Activated T-cell treated with anti-CD3 and anti-CD28 coated beads, Interleukin-2, amount 50 U/mL, for 72 hours (primary cell): ENCODE measurements around the gene GMPR2. TPM values are rescaled to one million over a fixed set of nuclear protein-coding genes. Genes with fewer than 3 reads are reported as not detected.
A peak's percentile ranks its signal among the peaks of the same experiment; 100 is the strongest.
"Not testable (repeated sequence)": the region's sequence is repeated elsewhere in the genome, so short reads cannot be mapped to it uniquely, and the experiment has no call there.

Source experiments
- ATAC-seq, 2 donors: fragments of 150-1000 bp; cut with Tn5 transposase; replicated peaks in 1 of 2; 2 replicates each; pipeline ENCODE4 v1.10.0; 2021; ENCODE audit warnings: moderate library complexity in 2 of 2, mild to moderate bottlenecking in 1 of 2
- DNase-seq, 2 donors: peaks; one replicate each; pipeline ENCODE4 v3.0.0; 2021 to 2022; ENCODE audit warnings: mixed read lengths in 1 of 2
- H3K27ac Mint-ChIP-seq: one replicate; pipeline ENCODE4 v1.8.0; 2022; ENCODE audit warnings: mild to moderate bottlenecking, moderate library complexity, mixed read lengths
- H3K27me3 Mint-ChIP-seq: one replicate; pipeline ENCODE4 v1.8.0; 2022; ENCODE audit warnings: low read depth, mixed read lengths
- H3K36me3 Mint-ChIP-seq, 2 donors: one replicate each; pipeline ENCODE4 v1.8.0; 2022; ENCODE audit warnings: mixed read lengths in 2 of 2, mild to moderate bottlenecking in 1 of 2; ENCODE audit not compliant: insufficient read depth in 2 of 2
- H3K4me1 Mint-ChIP-seq: one replicate; pipeline ENCODE4 v1.8.0; 2022; ENCODE audit warnings: low read depth, mixed read lengths
- H3K4me3 Mint-ChIP-seq, 2 donors: one replicate each; pipeline ENCODE4 v1.8.0; 2022; ENCODE audit warnings: mild to moderate bottlenecking in 2 of 2, mixed read lengths in 2 of 2, moderate library complexity in 2 of 2
- H3K9me3 Mint-ChIP-seq, 2 donors: one replicate each; pipeline ENCODE4 v1.8.0; 2022; ENCODE audit warnings: mixed read lengths in 2 of 2
- total RNA-seq, 2 donors: library from RNA; stranded (reverse); gene quantifications; one replicate each; pipeline ENCODE4 v1.2.3, GENCODE V29; 2022

Gene GMPR2
- total RNA-seq, 2 donors from 2014 or later: 67.5 to 75.5 TPM

GRCh38 chr14:24194186-24194872 is 38.4 kb upstream of the GMPR2 start:
- H3K9me3 Mint-ChIP-seq: no peaks in the 10 kb centered on the region
- H3K4me1 Mint-ChIP-seq: peaks cover 70% of the 10 kb centered on the region
- peak overlapping the region; percentile 95 to 97 for H3K4me3 Mint-ChIP-seq
- ATAC-seq (no peak), DNase-seq (no peak)
- no peaks in the 10 kb centered on the region for H3K27me3 Mint-ChIP-seq
- H3K27ac Mint-ChIP-seq: peak overlapping the region; percentile 92
- peaks cover 9 to 27% of the 10 kb centered on the region in 2 donors for H3K36me3 Mint-ChIP-seq

GRCh38 chr14:24194873-24195185 is 37.9 kb upstream of the GMPR2 start:
- Mint-ChIP-seq H3K9me3 (no peaks in the 10 kb centered on the region), H3K4me1 (peaks cover 66% of the 10 kb centered on the region), H3K4me3 (peak overlapping the region; percentile 95 to 97), H3K27me3 (no peaks in the 10 kb centered on the region), H3K27ac (peak overlapping the region; percentile 92), H3K36me3 (peaks cover 9 to 31% of the 10 kb centered on the region in 2 donors)
- DNase-seq (no peak), ATAC-seq (no peak)

GRCh38 chr14:24195186-24196070 is 37.3 kb upstream of the GMPR2 start, which contains the start of gene TM9SF1:
TSS of gene TM9SF1 (minus strand) at chr14:24195441. CDS start at chr14:24195019, 422 bp downstream.
- H3K27ac Mint-ChIP-seq: peak within 1 kb of the TSS; percentile 92
- peak; percentile 91 to 92 for DNase-seq
- H3K36me3 Mint-ChIP-seq: peaks cover 9 to 31% of the 10 kb centered on the region in 2 donors
- peaks cover 61% of the 10 kb centered on the region for H3K4me1 Mint-ChIP-seq
- H3K4me3 Mint-ChIP-seq: peak within 1 kb of the TSS; percentile 95 to 97
- ATAC-seq: peak; percentile 92 to 94
- no peaks in the 10 kb centered on the region for H3K9me3 Mint-ChIP-seq
- H3K27me3 Mint-ChIP-seq: no peaks in the 10 kb centered on the region

GRCh38 chr14:24196071-24197055 is 36.4 kb upstream of the GMPR2 start:
- ATAC-seq (peak in 1 of 2 donors; percentile 1), DNase-seq (no peak)
- H3K27ac Mint-ChIP-seq: peak overlapping the region; percentile 92
- H3K36me3 Mint-ChIP-seq: peaks cover 11 to 32% of the 10 kb centered on the region in 2 donors
- peak overlapping the region; percentile 95 to 97 for H3K4me3 Mint-ChIP-seq
- peaks cover 61% of the 10 kb centered on the region for H3K4me1 Mint-ChIP-seq
- no peaks in the 10 kb centered on the region for H3K27me3 Mint-ChIP-seq
- peaks cover 0 to 1% of the 10 kb centered on the region in 2 donors for H3K9me3 Mint-ChIP-seq

GRCh38 chr14:24197056-24197450 is 35.7 kb upstream of the GMPR2 start:
- Mint-ChIP-seq H3K4me3 (peak overlapping the region; percentile 95 to 97), H3K9me3 (peaks cover under 1 to 5% of the 10 kb centered on the region in 2 donors), H3K4me1 (peaks cover 55% of the 10 kb centered on the region), H3K27me3 (no peaks in the 10 kb centered on the region), H3K27ac (peak overlapping the region; percentile 92), H3K36me3 (peaks cover 15 to 38% of the 10 kb centered on the region in 2 donors)
- ATAC-seq: no peak
- DNase-seq: no peak

- Mint-ChIP-seq H3K9me3 (peaks cover 6 to 10% of the 10 kb centered on the region in 2 donors), H3K27me3 (no peaks in the 10 kb centered on the region), H3K27ac (peak overlapping the region; percentile 39), H3K4me3 (peak overlapping the region; percentile 3 to 34), H3K4me1 (peaks cover 42% of the 10 kb centered on the region), H3K36me3 (peaks cover 18 to 41% of the 10 kb centered on the region in 2 donors)
- DNase-seq (no peak), ATAC-seq (no peak)
Measured at GRCh38 chr14:24198814-24199524, 33.8 kb upstream of the GMPR2 start.

GRCh38 chr14:24202538-24202937 is 30.2 kb upstream of the GMPR2 start:
- DNase-seq, H3K4me3 Mint-ChIP-seq, H3K27ac Mint-ChIP-seq, H3K9me3 Mint-ChIP-seq, H3K27me3 Mint-ChIP-seq, ATAC-seq: not testable (repeated sequence)
- Mint-ChIP-seq H3K36me3 (peaks cover 25 to 41% of the 10 kb centered on the region in 2 donors), H3K4me1 (peaks cover 28% of the 10 kb centered on the region)

- Mint-ChIP-seq H3K36me3 (peaks cover 27 to 48% of the 10 kb centered on the region in 2 donors), H3K4me1 (peaks cover 22% of the 10 kb centered on the region)
- not testable (repeated sequence) for DNase-seq, H3K27me3 Mint-ChIP-seq, H3K9me3 Mint-ChIP-seq, H3K4me3 Mint-ChIP-seq, ATAC-seq, H3K27ac Mint-ChIP-seq
Measured at GRCh38 chr14:24203249-24203886, 29.4 kb upstream of the GMPR2 start.

GRCh38 chr14:24204163-24205146 is 28.3 kb upstream of the GMPR2 start:
- Mint-ChIP-seq H3K4me1 (peaks cover 11% of the 10 kb centered on the region), H3K9me3 (peaks cover 6 to 10% of the 10 kb centered on the region in 2 donors), H3K4me3 (no peak overlapping the region), H3K27me3 (no peaks in the 10 kb centered on the region), H3K27ac (no peak overlapping the region), H3K36me3 (peaks cover 24 to 40% of the 10 kb centered on the region in 2 donors)
- DNase-seq (no peak), ATAC-seq (no peak)

GRCh38 chr14:24206260-24207103 is 26.2 kb upstream of the GMPR2 start:
- H3K27me3 Mint-ChIP-seq: no peaks in the 10 kb centered on the region
- H3K27ac Mint-ChIP-seq: peak overlapping the region; percentile 40

More at GRCh38 chr14:24206260-24207103, 26.2 kb upstream of the GMPR2 start:
- no peak overlapping the region for H3K4me3 Mint-ChIP-seq
- H3K4me1 Mint-ChIP-seq: peaks cover 24% of the 10 kb centered on the region
- peaks cover 27 to 47% of the 10 kb centered on the region in 2 donors for H3K36me3 Mint-ChIP-seq
- ATAC-seq: no peak
- peaks cover 6 to 7% of the 10 kb centered on the region in 2 donors for H3K9me3 Mint-ChIP-seq
- no peak for DNase-seq
